OCI-LY1 (cell line): ENCODE data around the gene SLC4A5.

Experiments used
- EZH2 ChIP-seq: fragments of 200-600 bp; sonication (generic), shearing (Covaris generic); IDR thresholded peaks from 2 replicates; pipeline ENCODE4 v1.8.0; 2017; ENCODE audit warnings: borderline replicate concordance, mixed run types, mild to moderate bottlenecking, antibody characterized with exemption, low read length, moderate library complexity, mixed read lengths
- TF ChIP-seq, protein P1 (sequence below): fragments of 200-600 bp; sonication (generic), shearing (Covaris generic); IDR thresholded peaks from 2 replicates; pipeline ENCODE4 v1.5.1; 2017; ENCODE audit warnings: mild to moderate bottlenecking, antibody characterized with exemption, low read length, moderate library complexity, mixed read lengths

DNA sequence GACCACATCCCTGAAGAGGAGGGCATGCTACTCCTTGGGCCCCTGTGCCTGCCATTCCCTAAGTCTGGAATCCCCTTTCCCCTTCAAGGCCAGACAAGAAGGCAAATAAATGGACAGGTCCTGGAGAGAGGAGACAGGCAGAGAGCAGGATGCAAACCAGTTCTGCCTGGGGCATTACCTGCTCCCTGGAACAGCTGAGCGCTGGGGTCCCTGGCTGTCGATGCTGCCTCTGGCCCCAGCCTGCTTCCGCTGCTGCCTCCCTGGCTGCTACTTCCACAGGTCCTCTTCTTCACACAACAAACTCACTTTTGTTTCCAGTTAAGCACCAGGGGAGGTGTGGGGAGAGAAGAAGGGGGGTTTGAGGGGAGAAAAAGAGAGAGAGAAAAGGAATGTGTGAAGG, 53.1 kb downstream of the SLC4A5 start:
- TF ChIP-seq, protein P1, sequence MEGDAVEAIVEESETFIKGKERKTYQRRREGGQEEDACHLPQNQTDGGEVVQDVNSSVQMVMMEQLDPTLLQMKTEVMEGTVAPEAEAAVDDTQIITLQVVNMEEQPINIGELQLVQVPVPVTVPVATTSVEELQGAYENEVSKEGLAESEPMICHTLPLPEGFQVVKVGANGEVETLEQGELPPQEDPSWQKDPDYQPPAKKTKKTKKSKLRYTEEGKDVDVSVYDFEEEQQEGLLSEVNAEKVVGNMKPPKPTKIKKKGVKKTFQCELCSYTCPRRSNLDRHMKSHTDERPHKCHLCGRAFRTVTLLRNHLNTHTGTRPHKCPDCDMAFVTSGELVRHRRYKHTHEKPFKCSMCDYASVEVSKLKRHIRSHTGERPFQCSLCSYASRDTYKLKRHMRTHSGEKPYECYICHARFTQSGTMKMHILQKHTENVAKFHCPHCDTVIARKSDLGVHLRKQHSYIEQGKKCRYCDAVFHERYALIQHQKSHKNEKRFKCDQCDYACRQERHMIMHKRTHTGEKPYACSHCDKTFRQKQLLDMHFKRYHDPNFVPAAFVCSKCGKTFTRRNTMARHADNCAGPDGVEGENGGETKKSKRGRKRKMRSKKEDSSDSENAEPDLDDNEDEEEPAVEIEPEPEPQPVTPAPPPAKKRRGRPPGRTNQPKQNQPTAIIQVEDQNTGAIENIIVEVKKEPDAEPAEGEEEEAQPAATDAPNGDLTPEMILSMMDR: no peak
- no peak for TF ChIP-seq EZH2
